HepG2 (cell line): ENCODE measurements around the gene TIAM2. TPM values are rescaled to one million over a fixed set of nuclear protein-coding genes. Genes with fewer than 3 reads are reported as not detected.

ENCODE experiments used
- CBX5 ChIP-seq: sonication (generic); formaldehyde crosslinking; IDR thresholded peaks from 2 replicates; pipeline ENCODE4 v1.4.0; 2020; ENCODE audit warnings: missing genetic modification reagents, borderline replicate concordance
- NR2F1 ChIP-seq, 2 experiments: fragments of 450-650 bp in 1 of 2; formaldehyde crosslinking in 1 of 2; IDR thresholded peaks; 2 replicates each; pipeline versions ENCODE4 v1.5.0 to v1.6.1; 2016 to 2020; ENCODE audit warnings: mild to moderate bottlenecking in 1 of 2, missing compliant biosample characterization in 1 of 2, missing genetic modification reagents in 1 of 2, moderate library complexity in 1 of 2
- SALL1 ChIP-seq: sonication (generic); formaldehyde crosslinking; IDR thresholded peaks from 2 replicates; pipeline ENCODE4 v1.8.0; 2022; ENCODE audit warnings: mild to moderate bottlenecking, missing genetic modification reagents
- ZNF652 ChIP-seq: IDR thresholded peaks from 2 replicates; pipeline ENCODE4 v1.6.1; 2016; ENCODE audit warnings: low read depth, borderline replicate concordance
- polyA plus RNA-seq, 8 experiments: library from polyadenylated mRNA; depleted of rRNA in 3 of 8; stranded (reverse) in 7 of 8; unstranded in 1 of 8; fragments of >200 nt; fragmentation: Illumina TruSeq in 4 of 8; extraction: Trizol in 4 of 8; gene quantifications; 2 replicates each; pipeline versions ENCODE4 v1.2.1 to v1.2.3, GENCODE V29; 2011 to 2016; ENCODE audit warnings: low read depth in 4 of 8, missing spikeins in 1 of 8, mixed read lengths in 1 of 8; ENCODE audit not compliant: insufficient read depth in 1 of 8
- total RNA-seq, 5 experiments: library from RNA; depleted of rRNA; stranded (reverse); fragments of >200 nt; fragmentation: Illumina TruSeq; extraction: Trizol; gene quantifications; 2 replicates each; pipeline ENCODE4 v1.2.3, GENCODE V29; 2016; ENCODE audit warnings: low read depth in 1 of 5
- TF ChIP-seq, protein P1 (sequence below): sonication (generic); formaldehyde crosslinking; IDR thresholded peaks from 2 replicates; pipeline ENCODE4 v1.4.0; 2020; ENCODE audit warnings: missing genetic modification reagents
- TF ChIP-seq, protein P2 (sequence below): fragments of 450-650 bp; IDR thresholded peaks from 2 replicates; pipeline ENCODE4 v1.6.1; 2016

TIAM2 gene
- total and polyA plus RNA-seq, 2 of the 13 experiments (the other 11 are each of a cell fraction or from before 2014, with no cell fraction given), result 4.1 to 4.5 TPM

DNA sequence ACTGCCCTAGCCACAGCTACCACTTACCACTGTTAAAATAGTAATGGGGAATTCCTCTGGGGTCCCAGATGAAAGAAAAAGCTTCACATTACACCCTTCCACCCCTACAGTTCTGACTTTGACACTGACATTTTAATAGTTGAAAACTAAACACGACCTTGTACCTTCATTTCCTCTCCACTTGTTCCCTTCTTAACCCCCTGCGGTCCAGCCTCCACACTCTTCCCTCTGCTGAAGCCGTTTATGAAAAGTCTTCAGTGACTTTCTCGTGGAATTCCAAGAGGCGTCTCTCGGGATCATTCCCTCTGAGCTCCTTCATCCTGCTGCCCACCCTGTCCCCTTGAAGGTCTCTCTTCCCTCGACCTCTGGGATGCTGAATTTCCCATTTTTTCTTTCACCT is 36.6 kb upstream of the TIAM2 start (continued):
- TF ChIP-seq, protein P1, sequence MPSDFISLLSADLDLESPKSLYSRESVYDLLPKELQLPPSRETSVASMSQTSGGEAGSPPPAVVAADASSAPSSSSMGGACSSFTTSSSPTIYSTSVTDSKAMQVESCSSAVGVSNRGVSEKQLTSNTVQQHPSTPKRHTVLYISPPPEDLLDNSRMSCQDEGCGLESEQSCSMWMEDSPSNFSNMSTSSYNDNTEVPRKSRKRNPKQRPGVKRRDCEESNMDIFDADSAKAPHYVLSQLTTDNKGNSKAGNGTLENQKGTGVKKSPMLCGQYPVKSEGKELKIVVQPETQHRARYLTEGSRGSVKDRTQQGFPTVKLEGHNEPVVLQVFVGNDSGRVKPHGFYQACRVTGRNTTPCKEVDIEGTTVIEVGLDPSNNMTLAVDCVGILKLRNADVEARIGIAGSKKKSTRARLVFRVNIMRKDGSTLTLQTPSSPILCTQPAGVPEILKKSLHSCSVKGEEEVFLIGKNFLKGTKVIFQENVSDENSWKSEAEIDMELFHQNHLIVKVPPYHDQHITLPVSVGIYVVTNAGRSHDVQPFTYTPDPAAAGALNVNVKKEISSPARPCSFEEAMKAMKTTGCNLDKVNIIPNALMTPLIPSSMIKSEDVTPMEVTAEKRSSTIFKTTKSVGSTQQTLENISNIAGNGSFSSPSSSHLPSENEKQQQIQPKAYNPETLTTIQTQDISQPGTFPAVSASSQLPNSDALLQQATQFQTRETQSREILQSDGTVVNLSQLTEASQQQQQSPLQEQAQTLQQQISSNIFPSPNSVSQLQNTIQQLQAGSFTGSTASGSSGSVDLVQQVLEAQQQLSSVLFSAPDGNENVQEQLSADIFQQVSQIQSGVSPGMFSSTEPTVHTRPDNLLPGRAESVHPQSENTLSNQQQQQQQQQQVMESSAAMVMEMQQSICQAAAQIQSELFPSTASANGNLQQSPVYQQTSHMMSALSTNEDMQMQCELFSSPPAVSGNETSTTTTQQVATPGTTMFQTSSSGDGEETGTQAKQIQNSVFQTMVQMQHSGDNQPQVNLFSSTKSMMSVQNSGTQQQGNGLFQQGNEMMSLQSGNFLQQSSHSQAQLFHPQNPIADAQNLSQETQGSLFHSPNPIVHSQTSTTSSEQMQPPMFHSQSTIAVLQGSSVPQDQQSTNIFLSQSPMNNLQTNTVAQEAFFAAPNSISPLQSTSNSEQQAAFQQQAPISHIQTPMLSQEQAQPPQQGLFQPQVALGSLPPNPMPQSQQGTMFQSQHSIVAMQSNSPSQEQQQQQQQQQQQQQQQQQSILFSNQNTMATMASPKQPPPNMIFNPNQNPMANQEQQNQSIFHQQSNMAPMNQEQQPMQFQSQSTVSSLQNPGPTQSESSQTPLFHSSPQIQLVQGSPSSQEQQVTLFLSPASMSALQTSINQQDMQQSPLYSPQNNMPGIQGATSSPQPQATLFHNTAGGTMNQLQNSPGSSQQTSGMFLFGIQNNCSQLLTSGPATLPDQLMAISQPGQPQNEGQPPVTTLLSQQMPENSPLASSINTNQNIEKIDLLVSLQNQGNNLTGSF (CRISPR knock-in tag), result no peak
- TF ChIP-seq SALL1 (peak; percentile 23; the same call in 1 of the 2 replicates), ZNF652 (peak; percentile 90), NR2F1 (CRISPR knock-in tag; IDR thresholded peaks at IDR 0.05) (no peak), CBX5 (CRISPR knock-in tag) (no peak)
- TF ChIP-seq, protein P2, sequence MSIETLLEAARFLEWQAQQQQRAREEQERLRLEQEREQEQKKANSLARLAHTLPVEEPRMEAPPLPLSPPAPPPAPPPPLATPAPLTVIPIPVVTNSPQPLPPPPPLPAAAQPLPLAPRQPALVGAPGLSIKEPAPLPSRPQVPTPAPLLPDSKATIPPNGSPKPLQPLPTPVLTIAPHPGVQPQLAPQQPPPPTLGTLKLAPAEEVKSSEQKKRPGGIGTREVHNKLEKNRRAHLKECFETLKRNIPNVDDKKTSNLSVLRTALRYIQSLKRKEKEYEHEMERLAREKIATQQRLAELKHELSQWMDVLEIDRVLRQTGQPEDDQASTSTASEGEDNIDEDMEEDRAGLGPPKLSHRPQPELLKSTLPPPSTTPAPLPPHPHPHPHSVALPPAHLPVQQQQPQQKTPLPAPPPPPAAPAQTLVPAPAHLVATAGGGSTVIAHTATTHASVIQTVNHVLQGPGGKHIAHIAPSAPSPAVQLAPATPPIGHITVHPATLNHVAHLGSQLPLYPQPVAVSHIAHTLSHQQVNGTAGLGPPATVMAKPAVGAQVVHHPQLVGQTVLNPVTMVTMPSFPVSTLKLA, result no peak
